ENCODE data around the gene FAM181A. TPM values are rescaled to one million over a fixed set of nuclear protein-coding genes. Genes with fewer than 3 reads are reported as not detected.

Gene FAM181A
- total RNA-seq, 1 donor from 2014 or later: not detected

- DNase-seq (ENCODE audit: low spot score): no peak
- TF ChIP-seq, protein P1, sequence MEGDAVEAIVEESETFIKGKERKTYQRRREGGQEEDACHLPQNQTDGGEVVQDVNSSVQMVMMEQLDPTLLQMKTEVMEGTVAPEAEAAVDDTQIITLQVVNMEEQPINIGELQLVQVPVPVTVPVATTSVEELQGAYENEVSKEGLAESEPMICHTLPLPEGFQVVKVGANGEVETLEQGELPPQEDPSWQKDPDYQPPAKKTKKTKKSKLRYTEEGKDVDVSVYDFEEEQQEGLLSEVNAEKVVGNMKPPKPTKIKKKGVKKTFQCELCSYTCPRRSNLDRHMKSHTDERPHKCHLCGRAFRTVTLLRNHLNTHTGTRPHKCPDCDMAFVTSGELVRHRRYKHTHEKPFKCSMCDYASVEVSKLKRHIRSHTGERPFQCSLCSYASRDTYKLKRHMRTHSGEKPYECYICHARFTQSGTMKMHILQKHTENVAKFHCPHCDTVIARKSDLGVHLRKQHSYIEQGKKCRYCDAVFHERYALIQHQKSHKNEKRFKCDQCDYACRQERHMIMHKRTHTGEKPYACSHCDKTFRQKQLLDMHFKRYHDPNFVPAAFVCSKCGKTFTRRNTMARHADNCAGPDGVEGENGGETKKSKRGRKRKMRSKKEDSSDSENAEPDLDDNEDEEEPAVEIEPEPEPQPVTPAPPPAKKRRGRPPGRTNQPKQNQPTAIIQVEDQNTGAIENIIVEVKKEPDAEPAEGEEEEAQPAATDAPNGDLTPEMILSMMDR (IDR thresholded peaks at IDR 0.05; ENCODE audit: unreplicated experiment): no peak
- Mint-ChIP-seq H3K27ac (ENCODE audit: unreplicated experiment) (no peak overlapping the region), H3K27me3 (ENCODE audit: unreplicated experiment) (peaks cover 3% of the 10 kb centered on the region), H3K4me3 (ENCODE audit: unreplicated experiment) (no peak overlapping the region), H3K9me3 (ENCODE audit: unreplicated experiment) (no peaks in the 10 kb centered on the region), H3K4me1 (ENCODE audit: unreplicated experiment) (peaks cover 6% of the 10 kb centered on the region), H3K36me3 (ENCODE audit: low read depth, unreplicated experiment) (no peaks in the 10 kb centered on the region)
Measured at GRCh38 chr14:93909429-93910128, 17.6 kb upstream of the FAM181A start.

DNA sequence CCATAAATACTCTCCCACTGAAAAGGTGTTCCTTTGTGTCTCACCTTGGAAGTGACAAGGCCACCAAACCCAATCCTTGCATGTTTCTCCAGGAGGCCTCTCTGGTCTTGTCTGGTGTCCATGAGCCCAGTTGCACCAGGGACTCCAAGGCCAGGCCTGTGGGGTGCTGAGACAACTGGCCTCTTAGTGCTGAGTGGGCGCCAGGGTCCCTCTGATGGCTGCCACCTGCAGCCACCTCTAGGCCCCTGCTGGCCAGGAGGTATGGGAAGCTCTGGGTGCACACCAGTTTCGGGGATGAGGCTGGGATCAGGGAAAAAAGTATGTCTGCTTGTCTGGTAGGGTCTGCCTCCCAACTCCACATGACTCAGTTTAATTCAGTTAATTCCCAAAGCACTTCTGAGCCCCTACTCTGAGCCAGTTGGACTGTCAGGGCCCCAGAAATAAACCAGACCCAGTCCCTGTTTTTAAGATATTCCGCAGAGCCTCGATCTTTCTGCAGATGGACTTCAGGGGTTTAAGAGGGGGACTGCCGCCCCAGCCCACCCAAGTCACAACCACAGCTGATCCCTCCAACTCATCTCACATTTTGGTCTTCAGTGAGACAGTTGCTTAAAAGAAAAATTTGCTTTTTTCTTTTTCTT is 15.0 kb upstream of the FAM181A start:
- no peak for DNase-seq (ENCODE audit: low spot score)
- H3K27me3 Mint-ChIP-seq (ENCODE audit: unreplicated experiment): peaks cover 4% of the 10 kb centered on the region
- TF ChIP-seq, protein P1 (IDR thresholded peaks at IDR 0.05; ENCODE audit: unreplicated experiment): no peak
- H3K36me3 Mint-ChIP-seq (ENCODE audit: low read depth, unreplicated experiment): no peaks in the 10 kb centered on the region
- H3K4me3 Mint-ChIP-seq (ENCODE audit: unreplicated experiment): no peak overlapping the region
- H3K9me3 Mint-ChIP-seq (ENCODE audit: unreplicated experiment): no peaks in the 10 kb centered on the region
- H3K4me1 Mint-ChIP-seq (ENCODE audit: unreplicated experiment): no peaks in the 10 kb centered on the region
- no peak overlapping the region for H3K27ac Mint-ChIP-seq (ENCODE audit: unreplicated experiment)

DNA sequence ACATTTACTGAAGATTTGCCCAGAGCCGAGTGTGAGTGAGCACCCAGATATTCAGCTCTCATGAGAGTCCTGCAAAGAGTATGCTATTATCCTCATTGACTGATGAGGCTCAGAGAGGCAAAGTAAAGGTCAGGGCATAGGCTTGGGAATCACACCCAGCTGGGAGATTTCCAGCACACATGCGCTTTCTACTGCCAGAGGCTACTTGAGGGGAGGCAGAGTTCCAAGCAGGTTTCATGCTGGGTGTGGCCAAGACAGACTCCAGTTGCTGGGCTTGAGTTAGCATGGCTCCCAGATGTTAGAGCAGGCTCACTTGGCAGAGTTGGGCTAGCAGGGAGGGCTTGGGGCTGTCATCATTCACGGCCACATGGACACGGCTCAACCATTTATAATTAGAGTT is 14.4 kb upstream of the FAM181A start:
- H3K36me3 Mint-ChIP-seq (ENCODE audit: low read depth, unreplicated experiment): no peaks in the 10 kb centered on the region
- no peak overlapping the region for H3K4me3 Mint-ChIP-seq (ENCODE audit: unreplicated experiment)
- no peak for DNase-seq (ENCODE audit: low spot score)
- TF ChIP-seq, protein P1 (IDR thresholded peaks at IDR 0.05; ENCODE audit: unreplicated experiment): no peak
- peaks cover 4% of the 10 kb centered on the region for H3K27me3 Mint-ChIP-seq (ENCODE audit: unreplicated experiment)
- no peak overlapping the region for H3K27ac Mint-ChIP-seq (ENCODE audit: unreplicated experiment)
- H3K9me3 Mint-ChIP-seq (ENCODE audit: unreplicated experiment): no peaks in the 10 kb centered on the region
- H3K4me1 Mint-ChIP-seq (ENCODE audit: unreplicated experiment): no peaks in the 10 kb centered on the region

DNA sequence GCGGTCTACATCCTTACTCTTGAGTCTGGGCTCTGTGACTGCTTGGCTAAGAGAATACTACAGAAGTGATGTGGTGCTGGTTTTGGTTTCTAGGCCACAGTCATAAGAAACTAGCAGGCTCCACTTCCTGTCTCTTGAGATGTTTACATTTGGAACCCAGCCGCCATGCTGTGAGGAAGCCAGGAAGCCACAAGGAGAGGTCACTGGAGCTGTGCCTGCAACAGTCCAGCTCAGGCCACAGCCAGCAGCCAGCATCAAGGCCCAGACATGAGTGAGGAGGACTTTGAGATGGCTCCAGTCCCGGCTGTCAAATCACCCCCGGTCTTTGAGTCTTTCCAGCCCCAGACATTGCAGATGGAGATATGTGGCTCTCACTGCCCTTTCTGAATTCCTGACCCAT is 12.9 kb upstream of the FAM181A start:
- H3K27me3 Mint-ChIP-seq (ENCODE audit: unreplicated experiment): peaks cover 4% of the 10 kb centered on the region
- DNase-seq (ENCODE audit: low spot score): no peak
- H3K4me1 Mint-ChIP-seq (ENCODE audit: unreplicated experiment): no peaks in the 10 kb centered on the region
- H3K27ac Mint-ChIP-seq (ENCODE audit: unreplicated experiment): no peak overlapping the region
- no peak overlapping the region for H3K4me3 Mint-ChIP-seq (ENCODE audit: unreplicated experiment)
- H3K36me3 Mint-ChIP-seq (ENCODE audit: low read depth, unreplicated experiment): no peaks in the 10 kb centered on the region
- no peaks in the 10 kb centered on the region for H3K9me3 Mint-ChIP-seq (ENCODE audit: unreplicated experiment)
- TF ChIP-seq, protein P1 (IDR thresholded peaks at IDR 0.05; ENCODE audit: unreplicated experiment): no peak

- no peaks in the 10 kb centered on the region for H3K4me1 Mint-ChIP-seq (ENCODE audit: unreplicated experiment)
- H3K27me3 Mint-ChIP-seq (ENCODE audit: unreplicated experiment): peaks cover 3% of the 10 kb centered on the region
- H3K4me3 Mint-ChIP-seq (ENCODE audit: unreplicated experiment): no peak overlapping the region
- H3K27ac Mint-ChIP-seq (ENCODE audit: unreplicated experiment): no peak overlapping the region
- H3K36me3 Mint-ChIP-seq (ENCODE audit: low read depth, unreplicated experiment): no peaks in the 10 kb centered on the region
- TF ChIP-seq, protein P1 (IDR thresholded peaks at IDR 0.05; ENCODE audit: unreplicated experiment): no peak
- no peak for DNase-seq (ENCODE audit: low spot score)
- H3K9me3 Mint-ChIP-seq (ENCODE audit: unreplicated experiment): no peaks in the 10 kb centered on the region
Measured at GRCh38 chr14:93915070-93915705, 12.0 kb upstream of the FAM181A start.

Data from endothelial cell (in vitro differentiated cells).